ENCODE results near the gene NKX2-1. TPM values are rescaled to one million over a fixed set of nuclear protein-coding genes. Genes with fewer than 3 reads are reported as not detected.
A peak's percentile ranks its signal among the peaks of the same experiment; 100 is the strongest.
"Not testable (repeated sequence)": the region's sequence is repeated elsewhere in the genome, so short reads cannot be mapped to it uniquely, and the experiment has no call there.

NKX2-1 gene
- not detected for total RNA-seq

DNA sequence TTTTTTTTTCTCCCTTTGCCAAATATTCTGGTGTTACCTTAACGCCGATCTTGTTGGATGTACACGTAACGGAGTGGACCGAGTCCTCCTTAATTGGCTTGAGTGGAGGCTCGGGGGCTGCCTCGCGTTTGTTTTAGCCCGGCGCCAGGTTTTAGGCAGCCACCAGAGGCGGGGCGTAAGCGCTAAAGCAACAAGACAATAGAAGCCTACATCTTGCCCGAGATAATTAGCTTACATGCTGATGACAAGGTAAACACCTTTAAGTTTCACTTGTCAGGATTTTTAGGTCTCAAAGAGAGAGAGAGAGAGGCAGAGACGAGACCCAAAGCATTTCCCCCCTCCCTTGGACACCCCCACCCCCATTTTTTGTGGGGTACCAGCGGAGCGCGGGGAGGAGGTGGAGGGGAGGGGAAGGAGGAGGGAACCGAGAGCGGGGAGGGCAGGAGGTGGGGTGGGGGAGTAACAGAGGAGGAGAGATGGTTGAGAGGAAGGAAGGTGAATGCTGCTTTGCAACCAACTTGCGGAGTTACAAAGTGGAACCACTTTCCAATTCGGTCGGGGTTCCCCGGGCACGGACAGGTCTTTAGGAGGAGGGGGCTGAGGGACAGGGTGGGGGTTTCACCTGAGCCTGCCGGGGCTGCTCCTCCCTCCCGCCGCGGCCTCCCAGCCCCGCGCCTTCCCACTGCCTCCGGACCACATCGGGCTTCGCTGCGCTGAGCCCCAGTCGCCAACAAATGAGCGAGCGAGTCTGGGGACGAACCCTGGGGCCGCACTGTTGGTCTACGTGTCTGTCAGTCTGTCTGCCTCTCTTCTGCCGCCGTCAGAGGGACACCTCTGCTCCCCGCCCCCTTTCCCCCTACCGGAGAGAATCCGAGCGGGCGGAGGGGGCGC, at the start of gene NKX2-1:
NKX2-1 (minus strand) TSS at position 802 of the 891 bp plus-strand sequence; CDS start at position 699, 103 bp downstream.
- intact Hi-C loops (cut with micrococcal nuclease), result loop anchor here (1.0 to 5.0 kb wide), 4 partner anchors 7 to 1078 kb away; partner anchors contain the start of genes FOXA1 and TTC6
- peaks cover 21% of the 10 kb centered on the region for H3K4me1 Mint-ChIP-seq (ENCODE audit: low read depth)
- CTCF ChIA-PET, result interaction anchor here (0.7 kb wide), 2 partner anchors 139 to 865 kb away, joined by 3 to 4 read pairs; no protein-coding TSS in a partner anchor
- DNase-seq, result no peak
- peaks cover 69% of the 10 kb centered on the region for H3K27me3 Mint-ChIP-seq (ENCODE audit: low read depth)
- H3K9me3 Mint-ChIP-seq, result no peaks in the 10 kb centered on the region
- H3K36me3 Mint-ChIP-seq (ENCODE audit: low read depth), result peaks cover 4% of the 10 kb centered on the region
- peak within 1 kb of the TSS; percentile 48 for H3K4me3 Mint-ChIP-seq
- H3K27ac Mint-ChIP-seq, result no peak within 1 kb of the TSS

DNA sequence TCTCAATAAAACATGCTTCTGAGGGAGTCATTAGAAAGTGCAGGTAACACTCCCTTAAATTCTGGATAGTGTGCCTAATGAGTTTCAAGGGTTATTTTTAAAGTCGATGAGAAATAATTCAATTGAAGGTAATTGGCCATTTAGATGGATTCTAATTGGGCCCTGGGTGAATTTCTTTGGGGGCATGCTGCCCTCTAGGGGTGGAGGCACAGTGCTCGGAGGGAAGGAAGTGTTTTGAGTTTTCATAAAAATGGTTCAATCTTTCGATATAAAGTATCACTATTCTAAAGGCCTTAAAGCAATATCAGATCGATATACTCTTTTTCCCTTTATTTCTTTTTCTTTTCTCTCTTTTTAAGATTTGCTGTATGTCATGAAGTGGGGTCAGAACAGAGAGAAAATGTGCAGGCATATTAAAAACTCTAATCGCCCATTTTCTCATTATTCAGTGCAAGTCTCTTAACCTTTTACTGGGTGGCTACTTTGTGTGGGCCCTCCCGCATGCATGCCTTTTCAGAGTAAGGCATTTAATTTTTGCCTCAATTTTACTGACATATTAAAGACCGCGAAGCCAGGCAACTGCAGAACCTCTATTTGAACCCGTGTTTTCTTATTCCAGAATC, 36.9 kb upstream of the NKX2-1 start:
- H3K9me3 Mint-ChIP-seq, result no peaks in the 10 kb centered on the region

DNA sequence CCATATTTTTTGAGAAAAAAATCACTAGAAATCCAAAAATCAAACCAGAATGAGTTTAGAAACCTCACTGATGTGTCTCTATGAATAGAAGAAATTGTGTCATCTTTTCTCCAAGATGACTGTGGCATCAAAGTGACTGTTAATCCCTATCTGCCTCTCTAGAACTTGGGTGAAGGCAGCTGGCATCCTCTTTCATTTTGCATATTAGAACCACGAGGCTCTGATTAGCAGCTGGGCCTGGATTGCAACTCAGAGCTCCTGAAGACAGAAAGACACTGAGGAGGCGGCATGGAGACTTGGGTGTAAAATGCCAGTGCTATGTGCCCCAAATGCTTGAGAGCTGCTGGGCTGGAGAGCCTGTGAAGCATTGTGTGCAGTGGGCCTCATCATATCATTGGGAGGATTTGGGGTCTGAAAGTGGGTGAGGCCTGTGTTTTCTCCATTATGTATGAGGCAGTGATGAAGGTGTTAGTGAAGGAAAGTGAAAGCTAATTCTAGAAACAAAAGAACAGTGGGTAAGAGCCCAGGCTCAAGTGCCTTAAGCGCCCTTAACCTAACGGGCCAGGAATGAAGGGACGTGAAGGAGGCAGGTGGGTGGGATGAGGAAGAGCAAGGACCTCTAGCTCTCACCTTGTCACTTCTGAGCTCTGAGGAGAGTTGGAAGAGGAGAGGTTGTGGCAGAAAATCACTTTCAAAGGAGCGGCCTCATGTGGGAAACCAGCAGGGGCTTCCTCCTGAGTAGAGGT, 36.1 kb upstream of the NKX2-1 start:
- DNase-seq, result no peak
- intact Hi-C loops (cut with micrococcal nuclease), result loop anchor here (1.0 to 10.0 kb wide), 3 partner anchors 182 to 673 kb away; no protein-coding TSS in a partner anchor
- Mint-ChIP-seq H3K36me3 (ENCODE audit: low read depth) (no peaks in the 10 kb centered on the region), H3K9me3 (no peaks in the 10 kb centered on the region), H3K27ac (no peak overlapping the region), H3K4me1 (ENCODE audit: low read depth) (no peaks in the 10 kb centered on the region), H3K27me3 (ENCODE audit: low read depth) (peaks cover 13% of the 10 kb centered on the region), H3K4me3 (no peak overlapping the region)
- CTCF ChIA-PET, result interaction anchor here (0.5 to 4.9 kb wide), 10 partner anchors 9 to 627 kb away, joined by 3 to 34 read pairs (median 4); no protein-coding TSS in a partner anchor

More for the DNA sequence above, 36.9 kb upstream of the NKX2-1 start:
- intact Hi-C loops (cut with micrococcal nuclease), result loop anchor here (1.0 to 10.0 kb wide), 4 partner anchors 183 to 674 kb away; no protein-coding TSS in a partner anchor
- CTCF ChIA-PET, result interaction anchor here (1.3 to 4.9 kb wide), 6 partner anchors 8 to 487 kb away, joined by 4 to 34 read pairs (median 18); no protein-coding TSS in a partner anchor
- peak; percentile 55 for DNase-seq
- no peaks in the 10 kb centered on the region for H3K4me1 Mint-ChIP-seq (ENCODE audit: low read depth)
- H3K27me3 Mint-ChIP-seq (ENCODE audit: low read depth), result peaks cover 17% of the 10 kb centered on the region
- H3K4me3 Mint-ChIP-seq, result no peak overlapping the region
- H3K27ac Mint-ChIP-seq, result no peak overlapping the region
- no peaks in the 10 kb centered on the region for H3K36me3 Mint-ChIP-seq (ENCODE audit: low read depth)

- DNase-seq, result peak; percentile 21
- no peak overlapping the region for H3K4me3 Mint-ChIP-seq
- CTCF ChIA-PET, result interaction anchor here (0.6 to 4.9 kb wide), 32 partner anchors 11 to 1848 kb away, joined by 3 to 41 read pairs (median 4); no protein-coding TSS in a partner anchor
Observed at GRCh38 chr14:36553656-36554260, 33.7 kb upstream of the NKX2-1 start.

GRCh38 chr14:36550899-36551298, 30.9 kb upstream of the NKX2-1 start:
- Mint-ChIP-seq H3K4me1 (ENCODE audit: low read depth) (no peaks in the 10 kb centered on the region), H3K36me3 (ENCODE audit: low read depth) (no peaks in the 10 kb centered on the region), H3K4me3 (no peak overlapping the region), H3K27ac (no peak overlapping the region), H3K9me3 (no peaks in the 10 kb centered on the region), H3K27me3 (ENCODE audit: low read depth) (peaks cover 4% of the 10 kb centered on the region)
- DNase-seq, result no peak
- CTCF ChIA-PET, result no interaction called here
- intact Hi-C loops (cut with micrococcal nuclease), result loop anchor here (10.0 kb wide), 1 partner anchor 306 kb away; no protein-coding TSS in a partner anchor

More at GRCh38 chr14:36553656-36554260, 33.7 kb upstream of the NKX2-1 start:
- Mint-ChIP-seq H3K27ac (no peak overlapping the region), H3K27me3 (ENCODE audit: low read depth) (peaks cover 1% of the 10 kb centered on the region), H3K4me1 (ENCODE audit: low read depth) (no peaks in the 10 kb centered on the region), H3K36me3 (ENCODE audit: low read depth) (no peaks in the 10 kb centered on the region), H3K9me3 (no peaks in the 10 kb centered on the region)
- intact Hi-C loops (cut with micrococcal nuclease), result loop anchor here (1.0 to 10.0 kb wide), 4 partner anchors 52 to 597 kb away; no protein-coding TSS in a partner anchor

GRCh38 chr14:36544280-36544679, 24.2 kb upstream of the NKX2-1 start:
- H3K27me3 Mint-ChIP-seq (ENCODE audit: low read depth), result peaks cover 22% of the 10 kb centered on the region
- H3K9me3 Mint-ChIP-seq; H3K4me1 Mint-ChIP-seq (ENCODE audit: low read depth); H3K36me3 Mint-ChIP-seq (ENCODE audit: low read depth); intact Hi-C loops (cut with micrococcal nuclease); H3K27ac Mint-ChIP-seq; CTCF ChIA-PET; DNase-seq; H3K4me3 Mint-ChIP-seq: not testable (repeated sequence)

GRCh38 chr14:36538051-36538450, 18.0 kb upstream of the NKX2-1 start:
- no peak for DNase-seq
- no peaks in the 10 kb centered on the region for H3K4me1 Mint-ChIP-seq (ENCODE audit: low read depth)
- intact Hi-C loops (cut with micrococcal nuclease), result no loop called here
- H3K27ac Mint-ChIP-seq, result no peak overlapping the region
- peaks cover 2% of the 10 kb centered on the region for H3K36me3 Mint-ChIP-seq (ENCODE audit: low read depth)
- CTCF ChIA-PET, result interaction anchor here (1.1 to 2.9 kb wide), 3 partner anchors 13 to 17 kb away, joined by 3 to 11 read pairs (median 4); no protein-coding TSS in a partner anchor
- H3K9me3 Mint-ChIP-seq, result peaks cover 2% of the 10 kb centered on the region
- no peak overlapping the region for H3K4me3 Mint-ChIP-seq
- H3K27me3 Mint-ChIP-seq (ENCODE audit: low read depth), result peaks cover 26% of the 10 kb centered on the region

- H3K9me3 Mint-ChIP-seq, result peaks cover 7% of the 10 kb centered on the region
- H3K27ac Mint-ChIP-seq, result no peak overlapping the region
- peaks cover under 1% of the 10 kb centered on the region for H3K36me3 Mint-ChIP-seq (ENCODE audit: low read depth)
- H3K4me1 Mint-ChIP-seq (ENCODE audit: low read depth), result peaks cover 15% of the 10 kb centered on the region
- H3K4me3 Mint-ChIP-seq, result no peak overlapping the region
- intact Hi-C loops (cut with micrococcal nuclease), result no loop called here
- CTCF ChIA-PET, result no interaction called here
- DNase-seq, result no peak
- H3K27me3 Mint-ChIP-seq (ENCODE audit: low read depth), result peaks cover 58% of the 10 kb centered on the region
Observed at GRCh38 chr14:36529062-36529461, 9.0 kb upstream of the NKX2-1 start.

GRCh38 chr14:36525746-36526099, 5.7 kb upstream of the NKX2-1 start:
- peaks cover 4% of the 10 kb centered on the region for H3K36me3 Mint-ChIP-seq (ENCODE audit: low read depth)
- no peak overlapping the region for H3K27ac Mint-ChIP-seq
- peaks cover 7% of the 10 kb centered on the region for H3K9me3 Mint-ChIP-seq
- no peak for DNase-seq
- peaks cover 76% of the 10 kb centered on the region for H3K27me3 Mint-ChIP-seq (ENCODE audit: low read depth)
- intact Hi-C loops (cut with micrococcal nuclease), result no loop called here
- CTCF ChIA-PET, result interaction anchor here (0.6 to 4.3 kb wide), 10 partner anchors 9 to 457 kb away, joined by 3 to 30 read pairs (median 4); no protein-coding TSS in a partner anchor
- H3K4me1 Mint-ChIP-seq (ENCODE audit: low read depth), result peaks cover 25% of the 10 kb centered on the region
- no peak overlapping the region for H3K4me3 Mint-ChIP-seq

DNA sequence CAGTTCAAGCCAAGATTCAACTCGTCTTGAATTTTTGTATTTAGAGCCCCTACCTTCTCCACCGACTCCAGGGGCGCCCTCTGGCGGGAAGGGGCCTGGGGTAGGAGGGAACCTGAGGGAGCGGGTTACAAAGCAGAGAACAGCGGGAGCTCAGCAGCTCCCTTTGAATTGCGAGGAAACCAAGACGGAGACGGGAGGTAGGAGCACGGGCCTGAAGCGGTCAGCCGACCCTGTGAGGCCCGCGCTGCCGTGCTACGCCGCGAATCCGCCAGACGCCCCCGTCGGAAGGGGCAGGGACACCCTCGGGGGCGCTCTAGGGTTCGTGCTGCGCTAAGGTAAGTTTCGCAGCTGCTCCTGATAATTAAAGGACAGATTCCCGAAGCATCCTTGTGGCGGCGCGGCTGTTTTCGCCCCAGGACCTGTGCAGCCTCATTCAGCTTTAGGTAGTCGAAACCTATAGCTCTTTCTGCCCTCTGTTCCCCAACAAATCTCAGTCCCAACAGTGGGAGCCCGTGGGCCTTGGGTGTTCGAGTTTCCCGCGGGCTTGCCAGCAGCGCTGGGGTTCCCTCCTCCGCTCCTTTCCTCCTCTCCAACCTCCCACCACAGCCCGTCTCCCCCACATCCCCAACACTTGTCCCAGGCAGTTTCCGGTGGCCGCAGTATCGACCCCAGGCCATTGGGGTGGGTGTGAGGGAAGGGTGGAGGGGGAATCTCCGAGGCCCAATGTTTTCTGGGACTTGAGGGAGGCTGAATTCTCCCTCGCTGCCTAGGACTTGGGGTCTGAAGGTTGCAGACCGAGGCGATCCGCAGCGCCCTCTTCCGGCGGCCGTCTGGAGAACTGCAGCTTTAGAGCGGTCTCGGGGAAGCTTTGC, 5.1 kb upstream of the NKX2-1 start:
- CTCF ChIA-PET, result interaction anchor here (0.6 to 4.3 kb wide), 13 partner anchors 10 to 471 kb away, joined by 3 to 30 read pairs (median 4); no protein-coding TSS in a partner anchor
- no peak overlapping the region for H3K4me3 Mint-ChIP-seq

More for the DNA sequence above, 5.1 kb upstream of the NKX2-1 start:
- Mint-ChIP-seq H3K9me3 (peaks cover 7% of the 10 kb centered on the region), H3K27ac (no peak overlapping the region), H3K27me3 (ENCODE audit: low read depth) (peaks cover 77% of the 10 kb centered on the region), H3K36me3 (ENCODE audit: low read depth) (peaks cover 4% of the 10 kb centered on the region), H3K4me1 (ENCODE audit: low read depth) (peaks cover 28% of the 10 kb centered on the region)
- DNase-seq, result peak; percentile 53
- intact Hi-C loops (cut with micrococcal nuclease), result no loop called here

Measured in activated naive CD4-positive, alpha-beta T cell treated with anti-CD3 and anti-CD28 coated beads for 36 hours (primary cell).